ENCODE results near the gene FAM111A. TPM values are rescaled to one million over a fixed set of nuclear protein-coding genes. Genes with fewer than 3 reads are reported as not detected.
A peak's percentile ranks its signal among the peaks of the same experiment; 100 is the strongest.

Gene FAM111A
- total and polyA plus RNA-seq, 10 of the 15 experiments (the other 5 are each of a cell fraction or from before 2014, with no cell fraction given), result 26.6 to 95.0 (median 67.5) TPM

GRCh38 chr11:59173080-59173963 lies 30.7 kb downstream of the FAM111A start:
- ChIA-PET POLR2A (interaction anchor here (0.6 to 4.3 kb wide), 11 partner anchors 10 to 97 kb away, joined by 3 to 32 read pairs (median 9); no protein-coding TSS in a partner anchor), SMC1A (ENCODE audit: uncharacterized antibody, unreplicated experiment) (interaction anchor here (0.6 to 14.9 kb wide), 11 partner anchors 11 to 256 kb away, joined by 3 to 155 read pairs (median 6); partner anchors contain the start of gene MPEG1), RAD21 (ENCODE audit: unreplicated experiment) (interaction anchor here (0.8 to 9.0 kb wide), 15 partner anchors 10 to 110 kb away, joined by 3 to 183 read pairs (median 6); partner anchors contain the start of gene MPEG1), CTCF (interaction anchor here (0.8 to 30.3 kb wide), 9 partner anchors 16 to 258 kb away, joined by 3 to 1180 read pairs (median 6); partner anchors contain the start of gene MPEG1)
- peak overlapping the region; percentile 84 for H3K27ac ChIP-seq (ENCODE audit: control insufficient read depth, insufficient read depth)
- H3K9me3 ChIP-seq (replicated peaks; ENCODE audit: control insufficient read depth, insufficient read depth, low read length), result peaks cover 4% of the 10 kb centered on the region; the same call in 2 of the 3 replicates
- H3K9ac ChIP-seq (ENCODE audit: control insufficient read depth, insufficient read depth, low read length), result peak overlapping the region; percentile 83
- no peak for DNase-seq (ENCODE audit: low read depth, low spot score)
- H3K36me3 ChIP-seq (ENCODE audit: control insufficient read depth in 2 of 2, insufficient read depth in 2 of 2, low read length in 1 of 2), result no peaks in the 10 kb centered on the region
- H4K20me1 ChIP-seq (ENCODE audit: control insufficient read depth, insufficient read depth), result no peaks in the 10 kb centered on the region
- 16% methylated on average over 37 of the region's 37 CpGs for WGBS (ENCODE audit: insufficient coverage, insufficient replicate concordance, low lambda C conversion rate, missing lambda C conversion rate)
- intact Hi-C loops (cut with micrococcal nuclease; ENCODE audit: unreplicated experiment) (loop anchor here (5.0 kb wide), 1 partner anchor 209 kb away; no protein-coding TSS in a partner anchor), in situ Hi-C loops (cut with MboI) (loop anchor here (5.0 to 10.0 kb wide), 3 partner anchors 34 to 381 kb away; no protein-coding TSS in a partner anchor)
- peaks cover 55% of the 10 kb centered on the region for H3K79me2 ChIP-seq (ENCODE audit: control insufficient read depth, insufficient read depth, low read length)
- H3K4me1 ChIP-seq (ENCODE audit: control insufficient read depth, insufficient read depth, low read length), result peaks cover 6% of the 10 kb centered on the region
- H2AFZ ChIP-seq (ENCODE audit: control insufficient read depth, low read depth, low read length), result peak overlapping the region; percentile 56
- peak; percentile 27 for ATAC-seq
- H3K4me2 ChIP-seq (ENCODE audit: control insufficient read depth, insufficient read depth), result peak overlapping the region; percentile 93
- H3K4me3 ChIP-seq, result peak overlapping the region; percentile 93
- H3K27me3 ChIP-seq (replicated peaks in 1 of 2; ENCODE audit: control insufficient read depth in 2 of 2, insufficient read depth in 2 of 2, low read length in 1 of 2), result no peaks in the 10 kb centered on the region
- no peak for FAIRE-seq
- TSS peak; percentile 54 for BruUV-seq (replicated peaks)
- TF ChIP-seq EED (IDR thresholded peaks at IDR 0.05; ENCODE audit: low read depth), result peak; percentile 77
- TF ChIP-seq CHD1 (IDR thresholded peaks at IDR 0.05; ENCODE audit: low read depth, low read length), result 0 out of 2 replicates have a peak, but pooled peaks have one; percentile 34
- TF ChIP-seq RELB (IDR thresholded peaks at IDR 0.05; ENCODE audit: low read depth), result peak; percentile 64
- no peak for TF ChIP-seq ZNF384 (IDR thresholded peaks at IDR 0.05; ENCODE audit: borderline replicate concordance, low read depth, low read length)
- 0 out of 2 replicates have a peak, but pooled peaks have one; percentile 7 for TF ChIP-seq ZBED1 (IDR thresholded peaks at IDR 0.05; ENCODE audit: borderline replicate concordance)
- 0 out of 2 replicates have a peak, but pooled peaks have one; percentile 12 for TF ChIP-seq TARDBP (IDR thresholded peaks at IDR 0.05; ENCODE audit: borderline replicate concordance)
- TF ChIP-seq, protein P1, sequence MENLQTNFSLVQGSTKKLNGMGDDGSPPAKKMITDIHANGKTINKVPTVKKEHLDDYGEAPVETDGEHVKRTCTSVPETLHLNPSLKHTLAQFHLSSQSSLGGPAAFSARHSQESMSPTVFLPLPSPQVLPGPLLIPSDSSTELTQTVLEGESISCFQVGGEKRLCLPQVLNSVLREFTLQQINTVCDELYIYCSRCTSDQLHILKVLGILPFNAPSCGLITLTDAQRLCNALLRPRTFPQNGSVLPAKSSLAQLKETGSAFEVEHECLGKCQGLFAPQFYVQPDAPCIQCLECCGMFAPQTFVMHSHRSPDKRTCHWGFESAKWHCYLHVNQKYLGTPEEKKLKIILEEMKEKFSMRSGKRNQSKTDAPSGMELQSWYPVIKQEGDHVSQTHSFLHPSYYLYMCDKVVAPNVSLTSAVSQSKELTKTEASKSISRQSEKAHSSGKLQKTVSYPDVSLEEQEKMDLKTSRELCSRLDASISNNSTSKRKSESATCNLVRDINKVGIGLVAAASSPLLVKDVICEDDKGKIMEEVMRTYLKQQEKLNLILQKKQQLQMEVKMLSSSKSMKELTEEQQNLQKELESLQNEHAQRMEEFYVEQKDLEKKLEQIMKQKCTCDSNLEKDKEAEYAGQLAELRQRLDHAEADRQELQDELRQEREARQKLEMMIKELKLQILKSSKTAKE (IDR thresholded peaks at IDR 0.05; ENCODE audit: low read depth, poor library complexity, severe bottlenecking), result no peak
- no peak for TF ChIP-seq MTA3 (IDR thresholded peaks at IDR 0.05; ENCODE audit: borderline replicate concordance, low read length)
- peak; percentile 52 to 66 for TF ChIP-seq IKZF2 (IDR thresholded peaks at IDR 0.05)
- no peak for TF ChIP-seq SIN3A (IDR thresholded peaks at IDR 0.05; ENCODE audit: low read depth, low read length)
- no peak for TF ChIP-seq NFYA (IDR thresholded peaks at IDR 0.05; ENCODE audit: borderline replicate concordance, low read depth, low read length)
- no peak for TF ChIP-seq ZNF622 (IDR thresholded peaks at IDR 0.05)
- TF ChIP-seq, protein P2, sequence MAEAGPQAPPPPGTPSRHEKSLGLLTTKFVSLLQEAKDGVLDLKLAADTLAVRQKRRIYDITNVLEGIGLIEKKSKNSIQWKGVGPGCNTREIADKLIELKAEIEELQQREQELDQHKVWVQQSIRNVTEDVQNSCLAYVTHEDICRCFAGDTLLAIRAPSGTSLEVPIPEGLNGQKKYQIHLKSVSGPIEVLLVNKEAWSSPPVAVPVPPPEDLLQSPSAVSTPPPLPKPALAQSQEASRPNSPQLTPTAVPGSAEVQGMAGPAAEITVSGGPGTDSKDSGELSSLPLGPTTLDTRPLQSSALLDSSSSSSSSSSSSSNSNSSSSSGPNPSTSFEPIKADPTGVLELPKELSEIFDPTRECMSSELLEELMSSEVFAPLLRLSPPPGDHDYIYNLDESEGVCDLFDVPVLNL (IDR thresholded peaks at IDR 0.05; ENCODE audit: low read depth, low read length), result no peak
- no peak for TF ChIP-seq FOXK2 (IDR thresholded peaks at IDR 0.05)
- peak; percentile 5; the same call in 1 of the 2 replicates for TF ChIP-seq CBFB (IDR thresholded peaks at IDR 0.05; ENCODE audit: low read depth)
- TF ChIP-seq YY1 (IDR thresholded peaks at IDR 0.05; ENCODE audit: low read depth, low read length), result peak; percentile 30; the same call in 1 of the 2 replicates
- no peak for TF ChIP-seq HDGF (IDR thresholded peaks at IDR 0.05)
- no peak for TF ChIP-seq PAX5 (IDR thresholded peaks at IDR 0.05; ENCODE audit: borderline replicate concordance, low read depth, low read length)
- peak; percentile 52 for TF ChIP-seq RELA (IDR thresholded peaks at IDR 0.05; ENCODE audit: borderline replicate concordance, partially characterized antibody)

All from GM12878 (cell line).